ENCODE data around the gene PANK2.

DNA sequence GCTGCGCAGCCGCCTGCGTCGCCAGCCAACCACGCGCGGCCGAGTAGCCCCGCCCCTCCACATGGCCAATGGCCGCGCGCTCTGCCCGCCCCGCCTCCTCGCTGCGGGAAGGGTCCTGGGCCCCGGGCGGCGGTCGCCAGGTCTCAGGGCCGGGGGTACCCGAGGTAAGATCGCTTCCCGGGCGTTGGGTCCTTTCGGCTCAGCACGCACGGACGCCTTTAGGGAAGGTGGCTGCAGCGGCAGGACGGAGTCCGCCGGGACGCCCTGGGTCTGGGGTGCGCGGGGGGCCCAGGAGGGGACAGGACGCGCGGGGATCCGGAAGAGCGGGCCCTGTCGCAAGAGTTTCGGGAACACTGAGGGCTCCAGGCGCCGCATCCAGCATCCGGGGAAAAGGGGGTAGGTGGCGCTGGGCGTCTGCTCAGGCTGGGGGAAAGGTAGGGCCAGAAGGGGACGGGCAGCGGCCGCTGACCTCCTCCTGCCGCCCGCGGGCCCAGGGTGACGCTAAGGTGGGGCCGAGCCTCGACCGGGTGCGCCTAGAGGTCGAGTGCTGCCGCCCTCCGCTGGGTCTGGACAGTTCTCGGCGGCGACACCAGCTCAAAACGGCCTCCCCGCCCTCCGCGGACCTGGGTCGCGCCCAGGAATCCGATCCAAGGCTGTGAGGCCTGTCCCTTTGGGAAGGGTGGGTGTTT lies 42.3 kb upstream of the PANK2 start, which contains the start of gene MAVS:
- TF ChIP-seq CTCF (conservative IDR thresholded peaks at IDR 0.05; ENCODE audit: low read depth, low read length) = no peak
- TF ChIP-seq EZH2 (IDR thresholded peaks at IDR 0.05; ENCODE audit: borderline replicate concordance, low read depth, low read length, poor library complexity, severe bottlenecking) = no peak

Measured in A673 (cell line).